ENCODE data around the gene WLS.

Gene WLS

DNA sequence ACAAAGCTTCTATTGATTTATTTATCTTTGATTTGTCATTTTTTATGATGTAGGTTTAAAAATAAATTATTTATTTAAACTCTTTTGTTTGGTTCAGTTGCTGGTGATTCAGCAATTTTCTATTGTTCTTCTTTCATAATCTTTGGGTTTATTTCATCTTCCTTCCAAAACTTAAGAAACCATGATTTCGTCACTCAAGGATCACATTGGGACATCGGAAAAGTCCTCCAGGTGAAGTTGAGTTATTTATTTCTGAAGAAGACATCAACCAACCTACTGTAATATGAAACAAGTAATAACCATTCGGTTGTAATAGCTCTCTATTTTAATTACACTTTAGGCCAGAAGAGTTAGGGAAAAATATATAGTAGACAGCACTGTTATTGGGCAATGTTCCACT is 23.0 kb upstream of the WLS start:
- Histone ChIP-seq H3K36me3 (ENCODE audit: control insufficient read depth, insufficient read depth, low read length) (no peaks in the 10 kb centered on the region), H3K4me3 (ENCODE audit: low read depth, low read length) (no peak overlapping the region), H3K4me1 (ENCODE audit: control insufficient read depth, insufficient read depth, low read length) (no peaks in the 10 kb centered on the region)

DNA sequence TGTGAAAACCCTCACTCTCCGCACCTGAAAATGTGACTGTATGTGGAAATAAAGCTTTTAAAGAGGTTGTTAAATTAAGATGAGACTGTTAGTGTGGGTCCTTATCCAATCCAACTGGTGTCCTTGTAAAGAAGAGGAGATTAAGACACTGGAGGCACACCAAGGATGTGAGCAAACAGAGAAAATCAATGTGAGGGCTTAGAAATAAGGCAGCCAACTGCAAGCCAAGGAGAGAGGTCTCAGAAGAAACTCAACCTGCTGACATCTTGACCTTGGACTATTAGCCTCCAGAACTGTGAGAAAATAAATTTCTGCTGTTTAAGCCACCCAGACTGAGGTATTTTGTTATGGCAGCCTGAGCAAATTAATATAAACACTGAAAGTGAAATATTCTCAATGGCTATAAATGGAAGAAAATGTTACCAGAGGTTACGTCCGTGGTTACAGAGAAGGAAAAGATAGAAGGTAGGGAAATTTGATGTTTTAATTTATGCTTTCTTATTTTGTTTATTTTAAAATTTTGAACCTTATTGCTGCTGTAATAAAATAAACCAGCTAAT is 22.4 kb upstream of the WLS start:
- H3K4me1 ChIP-seq (ENCODE audit: control insufficient read depth, insufficient read depth, low read length) = no peaks in the 10 kb centered on the region
- H3K36me3 ChIP-seq (ENCODE audit: control insufficient read depth, insufficient read depth, low read length) = no peaks in the 10 kb centered on the region
- no peak overlapping the region for H3K9ac ChIP-seq (ENCODE audit: low read depth, low read length)
- H3K9me3 ChIP-seq (ENCODE audit: control insufficient read depth, insufficient read depth, low read length) = no peaks in the 10 kb centered on the region
- H3K4me3 ChIP-seq (ENCODE audit: low read depth, low read length) = no peak overlapping the region
- H3K27me3 ChIP-seq (ENCODE audit: control insufficient read depth, insufficient read depth, low read length) = no peaks in the 10 kb centered on the region

More for the DNA sequence above, 23.0 kb upstream of the WLS start:
- Histone ChIP-seq H3K9ac (ENCODE audit: low read depth, low read length) (no peak overlapping the region), H3K9me3 (ENCODE audit: control insufficient read depth, insufficient read depth, low read length) (no peaks in the 10 kb centered on the region), H3K27me3 (ENCODE audit: control insufficient read depth, insufficient read depth, low read length) (no peaks in the 10 kb centered on the region)

DNA sequence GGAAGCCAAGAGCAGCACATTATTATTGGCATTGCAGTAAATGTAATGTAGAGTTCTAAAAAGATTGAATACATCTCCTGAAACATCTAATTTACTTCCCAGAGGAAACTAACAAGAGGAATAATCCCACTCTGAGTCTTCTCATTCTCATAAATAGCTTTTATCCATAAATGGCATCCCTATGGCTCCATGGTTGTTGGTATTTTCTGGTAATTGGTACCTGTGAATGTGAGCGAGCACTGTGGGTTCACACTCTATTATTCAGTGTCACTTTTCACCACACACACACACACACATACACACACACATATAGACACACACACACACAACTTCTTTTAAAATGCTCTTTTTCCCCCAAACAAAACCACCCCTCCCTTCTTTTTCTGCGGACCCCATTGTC is 4.7 kb upstream of the WLS start:
- Histone ChIP-seq H3K9me3 (ENCODE audit: control insufficient read depth, insufficient read depth, low read length) (no peaks in the 10 kb centered on the region), H3K27me3 (ENCODE audit: control insufficient read depth, insufficient read depth, low read length) (peaks cover 74% of the 10 kb centered on the region), H3K4me1 (ENCODE audit: control insufficient read depth, insufficient read depth, low read length) (peaks cover 3% of the 10 kb centered on the region), H3K36me3 (ENCODE audit: control insufficient read depth, insufficient read depth, low read length) (no peaks in the 10 kb centered on the region), H3K9ac (ENCODE audit: low read depth, low read length) (no peak overlapping the region), H3K4me3 (ENCODE audit: low read depth, low read length) (no peak overlapping the region)

DNA sequence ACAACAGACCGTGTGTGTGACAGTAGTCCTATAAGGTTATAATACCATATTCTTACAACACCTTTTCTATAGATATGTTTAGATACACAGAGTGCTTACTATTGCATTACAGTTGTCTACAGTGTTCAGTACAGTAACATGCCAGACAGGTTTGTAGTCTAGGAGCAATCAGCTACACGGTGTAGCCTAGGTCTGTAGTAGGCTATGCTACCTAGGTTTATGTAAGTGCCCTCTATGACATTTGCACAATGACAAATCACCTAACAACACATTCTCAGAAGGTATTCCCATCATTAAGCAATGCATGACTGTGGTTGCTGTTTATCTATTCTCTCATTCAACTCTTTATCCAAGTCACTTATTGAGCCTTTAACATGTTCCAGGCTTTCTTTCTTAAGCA is 1.8 kb upstream of the WLS start:
- no peaks in the 10 kb centered on the region for H3K36me3 ChIP-seq (ENCODE audit: control insufficient read depth, insufficient read depth, low read length)
- peaks cover 93% of the 10 kb centered on the region for H3K27me3 ChIP-seq (ENCODE audit: control insufficient read depth, insufficient read depth, low read length)
- H3K4me3 ChIP-seq (ENCODE audit: low read depth, low read length) = no peak overlapping the region
- no peak overlapping the region for H3K9ac ChIP-seq (ENCODE audit: low read depth, low read length)
- no peaks in the 10 kb centered on the region for H3K9me3 ChIP-seq (ENCODE audit: control insufficient read depth, insufficient read depth, low read length)
- H3K4me1 ChIP-seq (ENCODE audit: control insufficient read depth, insufficient read depth, low read length) = peaks cover 3% of the 10 kb centered on the region

DNA sequence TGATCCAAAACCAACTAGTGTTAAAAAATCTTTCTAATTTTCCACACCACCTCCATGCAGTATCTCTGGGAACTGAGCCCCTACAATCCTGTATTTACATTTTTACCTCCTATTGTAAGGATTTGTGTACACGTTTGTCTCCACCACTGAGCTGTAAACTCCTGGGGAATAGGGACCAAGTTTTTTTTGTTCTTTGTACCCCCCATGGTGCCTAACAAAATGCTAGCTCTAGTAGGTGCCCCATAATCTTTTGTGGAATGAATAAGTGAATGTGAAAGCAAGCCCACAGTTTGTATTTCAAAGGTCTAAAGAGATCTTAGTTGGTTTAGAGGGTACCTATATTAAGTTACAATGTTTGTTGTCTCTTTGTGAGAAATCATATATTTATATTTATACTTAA is 879 bp upstream of the WLS start:
- Histone ChIP-seq H3K36me3 (ENCODE audit: control insufficient read depth, insufficient read depth, low read length) (no peaks in the 10 kb centered on the region), H3K4me1 (ENCODE audit: control insufficient read depth, insufficient read depth, low read length) (peaks cover 3% of the 10 kb centered on the region), H3K27me3 (ENCODE audit: control insufficient read depth, insufficient read depth, low read length) (peaks cover 95% of the 10 kb centered on the region), H3K9me3 (ENCODE audit: control insufficient read depth, insufficient read depth, low read length) (no peaks in the 10 kb centered on the region), H3K4me3 (ENCODE audit: low read depth, low read length) (peak overlapping the region; percentile 66), H3K9ac (ENCODE audit: low read depth, low read length) (no peak overlapping the region)

DNA sequence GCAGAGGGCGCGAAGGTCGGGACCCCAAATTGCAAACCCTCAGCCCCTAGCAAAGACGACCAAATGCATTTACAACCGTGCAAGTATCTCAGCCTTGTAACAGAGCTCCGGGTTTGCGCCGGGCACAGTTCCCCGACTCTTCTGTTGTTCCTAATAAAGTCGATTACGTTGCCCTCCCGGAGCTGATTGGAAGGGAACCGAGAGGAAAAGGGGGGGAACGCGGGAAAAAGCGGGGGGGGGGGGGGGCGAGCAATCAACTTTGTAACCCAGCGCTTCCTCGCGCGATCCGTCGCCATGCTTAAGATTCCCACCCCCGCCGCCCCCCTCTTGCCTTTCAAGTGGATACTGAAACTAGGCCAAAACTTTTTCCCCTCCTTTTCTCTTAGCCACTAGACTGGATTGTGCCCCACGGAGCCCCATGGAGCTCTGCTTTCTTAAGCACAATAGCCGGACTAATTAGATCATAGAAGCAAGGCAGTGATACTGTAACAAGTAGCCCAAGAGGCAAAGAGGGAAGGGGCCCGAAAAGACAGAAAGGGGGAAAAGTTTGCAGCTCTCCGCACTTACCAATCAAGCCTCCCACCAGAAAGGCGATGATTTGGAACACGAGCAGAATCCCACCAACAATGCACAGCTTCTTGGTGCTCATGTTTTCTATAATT is 565 bp downstream of the WLS start:
- H3K4me1 ChIP-seq (ENCODE audit: control insufficient read depth, insufficient read depth, low read length) = peaks cover 3% of the 10 kb centered on the region
- H3K9ac ChIP-seq (ENCODE audit: low read depth, low read length) = no peak overlapping the region
- no peaks in the 10 kb centered on the region for H3K36me3 ChIP-seq (ENCODE audit: control insufficient read depth, insufficient read depth, low read length)
- peak overlapping the region; percentile 66 for H3K4me3 ChIP-seq (ENCODE audit: low read depth, low read length)
- H3K9me3 ChIP-seq (ENCODE audit: control insufficient read depth, insufficient read depth, low read length) = no peaks in the 10 kb centered on the region
- peaks cover 95% of the 10 kb centered on the region for H3K27me3 ChIP-seq (ENCODE audit: control insufficient read depth, insufficient read depth, low read length)

DNA sequence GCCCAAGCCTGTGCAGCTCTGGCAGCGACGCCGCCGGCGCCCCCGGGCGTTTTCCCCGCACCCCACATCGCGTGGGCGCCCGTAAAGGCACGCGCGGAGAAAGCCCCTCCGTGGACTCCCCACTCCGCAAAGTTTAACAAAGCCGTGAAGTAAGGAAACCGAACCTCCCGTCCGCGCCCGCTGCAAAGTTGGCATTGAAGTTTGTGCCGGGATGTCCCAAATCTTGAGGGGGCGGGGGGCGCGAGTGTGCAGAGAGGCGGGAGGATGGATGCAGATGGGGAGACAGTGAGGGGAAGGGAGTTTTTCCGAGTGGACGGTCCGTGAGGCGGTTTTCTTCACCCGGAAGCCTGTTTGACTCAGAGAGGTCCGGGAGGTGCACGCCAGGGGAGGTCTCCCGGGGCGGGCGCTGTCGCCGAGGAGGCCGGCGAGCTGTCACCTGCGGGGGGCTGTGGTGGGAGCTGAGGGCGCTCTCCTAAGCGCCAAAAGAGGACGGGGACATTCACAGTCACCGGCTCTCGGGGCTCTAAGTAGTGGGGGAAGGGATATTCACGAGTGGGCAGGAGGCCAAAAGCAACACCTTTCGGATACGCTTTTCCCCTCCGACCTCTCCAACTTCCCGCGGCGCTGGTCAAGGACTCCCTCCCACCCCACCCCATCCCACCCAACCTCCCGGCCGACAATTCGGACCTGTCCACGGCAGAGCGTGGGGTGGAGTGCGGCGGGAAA is 1.3 kb downstream of the WLS start:
- Histone ChIP-seq H3K9me3 (ENCODE audit: control insufficient read depth, insufficient read depth, low read length) (no peaks in the 10 kb centered on the region), H3K4me1 (ENCODE audit: control insufficient read depth, insufficient read depth, low read length) (peaks cover 3% of the 10 kb centered on the region), H3K9ac (ENCODE audit: low read depth, low read length) (no peak overlapping the region), H3K36me3 (ENCODE audit: control insufficient read depth, insufficient read depth, low read length) (no peaks in the 10 kb centered on the region), H3K27me3 (ENCODE audit: control insufficient read depth, insufficient read depth, low read length) (peaks cover 94% of the 10 kb centered on the region), H3K4me3 (ENCODE audit: low read depth, low read length) (peak overlapping the region; percentile 66)

DNA sequence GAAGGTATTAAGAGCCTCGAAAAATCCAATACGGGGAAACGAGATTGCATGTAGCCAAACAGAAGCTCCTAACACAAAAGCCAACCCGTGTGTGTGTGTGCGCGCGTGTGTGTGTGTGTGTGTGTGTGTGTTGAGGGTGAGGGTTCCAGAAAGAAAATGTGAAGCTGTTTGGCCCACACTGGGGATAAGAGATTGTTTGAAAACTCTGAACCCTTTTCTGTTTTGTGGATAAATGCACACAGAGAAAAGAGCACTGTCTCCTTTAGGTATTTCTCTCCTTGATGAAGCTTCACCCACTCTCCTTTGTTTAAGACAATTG is 1.9 kb downstream of the WLS start:
- Histone ChIP-seq H3K27me3 (ENCODE audit: control insufficient read depth, insufficient read depth, low read length) (peaks cover 94% of the 10 kb centered on the region), H3K9me3 (ENCODE audit: control insufficient read depth, insufficient read depth, low read length) (no peaks in the 10 kb centered on the region), H3K9ac (ENCODE audit: low read depth, low read length) (no peak overlapping the region), H3K36me3 (ENCODE audit: control insufficient read depth, insufficient read depth, low read length) (no peaks in the 10 kb centered on the region), H3K4me1 (ENCODE audit: control insufficient read depth, insufficient read depth, low read length) (peaks cover 3% of the 10 kb centered on the region), H3K4me3 (ENCODE audit: low read depth, low read length) (peak overlapping the region; percentile 66)

DNA sequence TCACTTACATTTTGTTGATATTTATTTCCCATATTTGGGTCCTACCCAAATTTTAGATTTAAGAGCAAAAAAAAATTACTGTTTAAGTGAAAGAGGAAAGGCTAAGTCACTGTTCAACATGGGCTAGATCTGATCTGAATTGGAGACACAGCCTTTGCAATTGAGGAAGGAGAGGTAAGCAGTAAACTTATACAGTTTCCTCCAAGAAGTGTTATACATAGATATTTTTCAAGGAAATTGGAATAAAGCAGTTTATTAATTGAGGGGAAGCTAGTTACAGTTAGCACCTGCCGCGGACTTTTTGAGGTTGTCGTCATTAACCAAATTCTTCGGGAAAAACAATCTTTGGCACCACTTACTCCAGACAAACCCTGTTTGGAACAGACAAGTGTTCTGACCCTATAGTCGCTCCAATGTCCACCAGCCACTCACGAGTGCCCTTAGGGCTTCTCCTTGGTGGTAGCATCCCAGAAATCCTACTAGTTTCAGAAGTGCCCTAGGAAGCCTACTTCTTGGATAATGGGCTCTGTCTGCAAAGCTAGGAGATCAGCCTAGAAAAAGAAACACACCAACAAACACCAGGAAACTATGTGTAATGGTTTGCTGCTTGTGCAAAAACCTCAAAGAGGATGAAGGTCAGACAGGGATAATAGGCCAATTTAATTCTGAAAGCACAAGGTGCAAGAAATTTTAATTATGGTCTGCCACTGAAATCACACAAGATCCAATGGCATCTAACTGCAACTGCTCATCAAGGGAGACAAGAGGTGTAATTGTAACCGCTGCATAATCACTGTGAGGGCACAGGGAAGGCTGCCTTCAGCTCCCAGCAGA is 2.5 kb downstream of the WLS start:
- peaks cover 90% of the 10 kb centered on the region for H3K27me3 ChIP-seq (ENCODE audit: control insufficient read depth, insufficient read depth, low read length)
- H3K4me3 ChIP-seq (ENCODE audit: low read depth, low read length) = peak overlapping the region; percentile 66
- H3K9me3 ChIP-seq (ENCODE audit: control insufficient read depth, insufficient read depth, low read length) = no peaks in the 10 kb centered on the region
- no peaks in the 10 kb centered on the region for H3K36me3 ChIP-seq (ENCODE audit: control insufficient read depth, insufficient read depth, low read length)
- H3K4me1 ChIP-seq (ENCODE audit: control insufficient read depth, insufficient read depth, low read length) = peaks cover 3% of the 10 kb centered on the region
- no peak overlapping the region for H3K9ac ChIP-seq (ENCODE audit: low read depth, low read length)

DNA sequence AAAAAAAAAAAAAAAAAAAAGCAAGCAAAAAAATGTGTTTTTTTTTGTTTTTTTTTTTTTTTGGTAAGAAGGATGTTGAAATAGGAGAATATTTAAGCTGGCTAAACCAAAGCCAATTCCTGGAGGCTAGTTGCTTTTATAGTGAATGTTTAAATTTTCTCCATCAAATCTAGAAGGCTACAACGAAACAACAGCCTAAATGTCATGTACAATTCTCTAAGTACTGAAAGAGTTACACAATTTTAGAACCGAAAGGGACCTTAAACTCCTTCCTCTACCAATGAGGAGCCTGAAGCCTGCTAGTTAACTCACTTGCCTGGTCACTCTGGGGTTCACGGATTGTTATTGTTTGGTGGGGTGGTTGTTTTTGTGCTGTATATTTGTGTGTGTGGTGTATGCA is 3.5 kb downstream of the WLS start:
- Histone ChIP-seq H3K4me3 (ENCODE audit: low read depth, low read length) (no peak overlapping the region), H3K36me3 (ENCODE audit: control insufficient read depth, insufficient read depth, low read length) (no peaks in the 10 kb centered on the region), H3K4me1 (ENCODE audit: control insufficient read depth, insufficient read depth, low read length) (peaks cover 3% of the 10 kb centered on the region), H3K27me3 (ENCODE audit: control insufficient read depth, insufficient read depth, low read length) (peaks cover 87% of the 10 kb centered on the region), H3K9me3 (ENCODE audit: control insufficient read depth, insufficient read depth, low read length) (no peaks in the 10 kb centered on the region), H3K9ac (ENCODE audit: low read depth, low read length) (no peak overlapping the region)

DNA sequence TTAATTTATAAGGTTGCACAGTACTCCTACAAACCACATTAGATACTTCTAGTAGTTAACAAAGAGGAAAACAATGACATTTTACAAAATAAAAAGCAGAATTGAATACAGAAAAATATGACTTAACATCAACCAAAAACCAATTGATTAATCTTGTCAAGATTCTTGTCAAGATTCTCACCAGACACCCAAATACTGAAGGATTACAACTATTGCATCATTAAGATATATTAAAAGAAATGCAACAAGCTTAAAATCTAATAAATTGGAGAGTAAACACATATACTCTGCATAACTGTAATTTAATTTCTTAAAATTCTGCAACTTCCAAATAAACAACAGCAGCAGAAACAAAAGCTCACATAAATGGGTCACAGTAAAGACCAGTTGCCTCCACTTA is 4.7 kb downstream of the WLS start:
- Histone ChIP-seq H3K9me3 (ENCODE audit: control insufficient read depth, insufficient read depth, low read length) (no peaks in the 10 kb centered on the region), H3K4me1 (ENCODE audit: control insufficient read depth, insufficient read depth, low read length) (no peaks in the 10 kb centered on the region), H3K27me3 (ENCODE audit: control insufficient read depth, insufficient read depth, low read length) (peaks cover 84% of the 10 kb centered on the region), H3K4me3 (ENCODE audit: low read depth, low read length) (no peak overlapping the region), H3K36me3 (ENCODE audit: control insufficient read depth, insufficient read depth, low read length) (no peaks in the 10 kb centered on the region), H3K9ac (ENCODE audit: low read depth, low read length) (no peak overlapping the region)

All from iPS-15b (cell line).